ENCODE measurements around the gene SERPINB2. TPM values are rescaled to one million over a fixed set of nuclear protein-coding genes. Genes with fewer than 3 reads are reported as not detected.

SERPINB2 gene
- total RNA-seq, 1 donor, result 67.6 TPM

DNA sequence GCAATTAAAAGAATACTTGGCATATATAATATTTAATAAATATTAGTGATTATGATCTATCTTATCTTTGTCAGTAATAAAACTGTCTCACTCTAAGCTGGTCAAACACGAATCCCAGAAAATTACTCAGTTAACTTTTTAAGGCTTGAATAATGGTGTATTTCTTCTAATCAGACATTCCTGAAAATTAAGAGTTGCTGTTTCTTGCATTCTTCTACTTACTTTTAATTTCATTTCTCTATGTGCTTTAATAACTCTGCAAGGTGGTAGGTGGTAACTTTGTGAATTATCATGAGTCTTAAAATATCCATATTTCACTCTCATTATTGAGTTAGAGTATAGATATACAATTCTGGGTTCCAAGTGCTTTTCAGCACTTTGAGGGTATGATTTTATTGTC, 17.2 kb downstream of the SERPINB2 start:
- DNase-seq (ENCODE audit: low read depth), result no peak
- no peak for TF ChIP-seq CTCF (IDR thresholded peaks at IDR 0.05; ENCODE audit: insufficient read depth, low read length)

GRCh38 chr18:63905361-63905760, 17.9 kb downstream of the SERPINB2 start:
- no peak overlapping the region for H3K4me3 ChIP-seq (ENCODE audit: low read depth, low read length)
- no peak for TF ChIP-seq CTCF (IDR thresholded peaks at IDR 0.05; ENCODE audit: insufficient read depth, low read length)
- DNase-seq (ENCODE audit: low read depth), result no peak

More for the DNA sequence above, 17.2 kb downstream of the SERPINB2 start:
- no peak overlapping the region for H3K4me3 ChIP-seq (ENCODE audit: low read depth, low read length)

DNA sequence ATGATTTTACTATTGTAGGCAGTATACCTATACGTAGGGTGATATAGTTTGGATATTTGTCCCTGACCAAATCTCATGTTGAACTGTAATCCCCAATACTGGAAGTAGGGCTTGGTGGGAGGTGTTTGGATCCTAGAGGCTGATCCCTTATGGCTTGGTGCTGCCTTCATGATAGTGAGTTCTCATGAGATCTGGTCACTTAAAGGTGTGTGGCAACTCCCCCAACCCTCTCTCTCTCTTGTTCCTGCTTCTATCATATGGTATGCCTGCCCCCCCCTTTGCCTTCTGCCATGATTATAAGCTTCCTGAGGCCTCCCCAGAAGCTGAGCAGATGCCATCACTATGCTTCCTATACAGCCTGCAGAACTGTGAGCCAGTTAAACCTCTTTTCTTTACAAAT, 18.6 kb downstream of the SERPINB2 start:
- DNase-seq (ENCODE audit: low read depth), result no peak
- no peak overlapping the region for H3K4me3 ChIP-seq (ENCODE audit: low read depth, low read length)
- no peak for TF ChIP-seq CTCF (IDR thresholded peaks at IDR 0.05; ENCODE audit: insufficient read depth, low read length)

GRCh38 chr18:63907664-63908063, 20.2 kb downstream of the SERPINB2 start, which contains the start of gene SERPINB10:
SERPINB10 (plus strand) TSS chr18:63907958; CDS start chr18:63915511, 7,553 bp downstream.
- TF ChIP-seq CTCF (IDR thresholded peaks at IDR 0.05; ENCODE audit: insufficient read depth, low read length), result no peak
- no peak for DNase-seq (ENCODE audit: low read depth)

GRCh38 chr18:63908858-63909257, 21.4 kb downstream of the SERPINB2 start:
- H3K4me3 ChIP-seq (ENCODE audit: low read depth, low read length), result no peak overlapping the region
- DNase-seq (ENCODE audit: low read depth), result no peak
- no peak for TF ChIP-seq CTCF (IDR thresholded peaks at IDR 0.05; ENCODE audit: insufficient read depth, low read length)

More at GRCh38 chr18:63907664-63908063, 20.2 kb downstream of the SERPINB2 start, which contains the start of gene SERPINB10:
- H3K4me3 ChIP-seq (ENCODE audit: low read depth, low read length), result no peak within 1 kb of the TSS

GRCh38 chr18:63909870-63910269, 22.4 kb downstream of the SERPINB2 start:
- H3K4me3 ChIP-seq (ENCODE audit: low read depth, low read length), result no peak overlapping the region
- TF ChIP-seq CTCF (IDR thresholded peaks at IDR 0.05; ENCODE audit: insufficient read depth, low read length), result no peak
- DNase-seq (ENCODE audit: low read depth), result no peak

- no peak overlapping the region for H3K4me3 ChIP-seq (ENCODE audit: low read depth, low read length)
- no peak for TF ChIP-seq CTCF (IDR thresholded peaks at IDR 0.05; ENCODE audit: insufficient read depth, low read length)
- no peak for DNase-seq (ENCODE audit: low read depth)
These were observed 30.3 kb downstream of the SERPINB2 start for GRCh38 chr18:63917817-63918216.

All from fibroblast of the aortic adventitia (primary cell).